Measurements from ENCODE around the gene DPP10.
"Not testable (repeated sequence)": the region's sequence is repeated elsewhere in the genome, so short reads cannot be mapped to it uniquely, and the experiment has no call there.

DPP10 gene

GRCh38 chr2:115305712-115306111, 863.3 kb downstream of the DPP10 start:
- DNase-seq = no peak

DNA sequence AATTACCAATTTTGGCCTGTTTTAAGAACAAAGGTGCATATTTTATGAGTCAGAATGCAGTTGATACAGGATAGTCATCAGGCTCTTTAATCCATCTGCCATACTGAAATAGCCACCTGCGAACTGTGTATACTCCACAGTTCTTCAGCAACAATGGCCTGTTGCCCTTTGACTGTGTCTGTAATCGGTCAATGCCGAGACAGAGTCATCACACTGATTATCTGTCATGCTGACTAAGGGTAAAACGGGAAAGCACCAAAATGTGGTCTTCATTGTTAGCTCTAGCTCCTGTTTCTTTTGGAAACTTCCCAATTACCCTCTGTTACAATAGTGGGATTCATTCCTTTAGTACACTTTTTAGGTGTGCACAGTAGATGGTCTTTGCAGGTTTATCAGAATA, 871.7 kb downstream of the DPP10 start:
- DNase-seq = no peak

DNA sequence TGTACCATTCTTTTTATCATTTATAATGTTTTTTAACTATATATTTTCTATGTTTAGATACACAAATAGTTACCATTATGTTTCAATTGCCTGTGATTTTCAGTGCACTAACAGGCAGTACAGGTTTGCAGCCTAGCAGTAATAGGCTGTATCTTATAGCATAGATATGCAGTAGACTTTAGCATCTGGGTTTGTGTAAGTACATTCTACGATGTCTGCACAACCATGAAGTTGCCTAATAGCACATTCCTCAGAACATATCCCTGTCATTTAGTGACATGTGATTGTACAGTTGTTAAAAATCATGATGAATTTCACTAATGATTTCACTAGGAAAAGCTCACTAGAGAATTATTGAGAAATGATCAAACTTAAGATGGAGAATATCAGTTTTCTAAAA, 884.6 kb downstream of the DPP10 start:
- no peak for DNase-seq

- DNase-seq = no peak
Measured at GRCh38 chr2:115359550-115359949, 917.1 kb downstream of the DPP10 start.

DNA sequence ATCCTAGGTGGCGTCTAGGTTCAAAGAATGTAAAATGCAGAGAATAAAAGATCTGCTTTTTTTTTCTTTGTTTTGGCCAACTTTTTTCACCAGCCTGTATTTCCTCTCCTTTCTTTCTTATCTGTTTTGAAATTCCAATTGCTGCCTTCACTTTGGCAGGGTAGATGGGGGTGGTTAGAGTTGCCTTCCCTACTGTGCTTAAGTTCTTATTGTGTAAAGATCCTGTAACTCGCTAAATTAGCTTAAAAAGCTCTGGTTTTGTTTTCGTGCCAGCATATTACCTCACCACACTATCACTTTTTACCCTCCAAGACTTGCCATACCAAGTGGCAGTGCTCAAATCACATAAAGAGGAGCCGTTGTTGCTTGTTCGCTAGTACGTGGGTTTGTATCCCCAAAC, 921.7 kb downstream of the DPP10 start:
- DNase-seq = no peak

GRCh38 chr2:115369400-115369799, 927.0 kb downstream of the DPP10 start:
- no peak for DNase-seq

DNA sequence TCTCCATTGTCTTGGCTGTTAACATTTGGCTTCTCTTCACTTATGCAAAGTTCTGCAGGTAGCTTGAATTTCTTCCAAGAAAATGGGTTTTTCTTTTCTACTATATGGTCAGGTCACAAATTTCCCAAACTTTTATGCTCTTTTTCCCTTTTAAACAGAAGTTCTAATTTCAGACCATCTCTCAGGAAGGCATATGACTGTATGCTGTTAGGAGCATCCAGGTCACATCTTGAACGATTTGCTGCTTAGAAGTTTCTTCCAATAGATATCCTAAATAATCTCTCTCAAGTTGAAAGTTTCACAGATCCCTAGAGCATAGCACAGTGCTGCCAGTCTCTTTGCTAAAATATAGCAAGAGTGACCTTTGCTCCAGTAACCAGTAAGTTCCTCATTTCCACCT, 932.5 kb downstream of the DPP10 start:
- DNase-seq = no peak

- no peak for DNase-seq
Measured at GRCh38 chr2:115384399-115384798, 942.0 kb downstream of the DPP10 start.

GRCh38 chr2:115386465-115386864, 944.0 kb downstream of the DPP10 start:
- no peak for DNase-seq

DNA sequence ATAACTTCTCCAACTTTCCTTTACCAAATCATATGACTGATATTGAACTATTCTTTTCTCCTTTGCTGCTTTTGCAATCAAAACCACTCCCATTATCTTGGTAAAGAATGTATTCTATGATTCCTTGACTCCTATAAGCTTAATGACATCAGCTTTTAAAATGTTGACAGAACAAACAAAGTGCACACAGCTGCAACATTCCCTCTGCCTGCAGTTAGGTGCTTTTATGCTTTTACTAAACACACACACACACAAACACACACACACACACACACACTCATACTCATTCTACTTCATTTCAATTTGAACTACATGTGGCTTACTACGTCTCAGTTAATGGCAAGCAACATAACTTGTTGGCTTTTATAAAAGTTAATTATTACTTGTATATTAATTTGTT, 946.6 kb downstream of the DPP10 start:
- no peak for DNase-seq

DNA sequence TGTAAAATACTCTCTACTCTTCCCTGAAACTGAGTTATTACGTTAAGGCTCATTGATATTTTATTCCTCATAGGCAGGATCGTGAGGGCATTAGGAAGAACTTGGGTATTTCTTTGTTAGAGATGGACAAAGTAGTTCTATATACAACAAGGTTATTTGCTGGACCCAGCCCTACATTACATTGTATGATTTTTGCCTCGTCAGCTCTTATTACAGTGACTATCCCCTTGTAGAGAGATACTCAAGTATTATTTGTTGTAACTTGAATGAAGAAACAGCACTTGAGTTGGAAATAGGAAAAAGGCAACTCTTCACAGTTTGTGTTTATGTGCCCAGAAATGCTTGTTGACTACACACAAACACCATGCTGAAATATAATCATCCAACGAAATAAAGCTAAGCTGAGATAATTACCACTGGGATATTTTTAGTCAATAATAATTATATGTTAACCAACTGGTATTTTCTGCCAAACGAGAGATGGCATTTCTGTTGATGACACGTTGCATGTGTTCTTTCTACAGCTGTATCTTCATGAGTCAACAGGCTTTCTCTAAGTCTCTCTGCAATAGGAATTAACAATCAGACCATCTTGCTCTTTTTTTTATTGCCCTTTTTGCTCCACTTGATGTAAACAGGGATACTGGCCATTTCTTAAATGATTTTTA, 947.6 kb downstream of the DPP10 start:
- DNase-seq = no peak

DNA sequence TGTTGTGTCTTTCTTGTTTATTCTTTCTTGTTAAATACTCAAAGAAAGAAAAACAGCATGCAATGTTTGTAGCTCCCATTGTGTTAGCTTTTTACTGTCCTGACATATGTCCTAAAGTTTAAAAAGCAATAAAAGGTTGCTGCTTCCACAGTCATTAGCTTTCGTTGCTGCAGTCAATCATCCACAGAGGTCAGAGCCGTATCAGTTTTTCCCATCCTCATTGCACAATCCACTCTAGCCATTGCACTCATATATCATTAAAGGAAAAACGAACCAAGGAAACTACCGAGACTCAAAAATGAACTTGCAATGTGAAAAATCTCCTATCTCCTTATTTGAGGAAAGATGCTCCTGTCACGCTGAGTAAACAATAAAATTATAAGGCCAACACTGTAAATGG, 954.1 kb downstream of the DPP10 start:
- no peak for DNase-seq

DNA sequence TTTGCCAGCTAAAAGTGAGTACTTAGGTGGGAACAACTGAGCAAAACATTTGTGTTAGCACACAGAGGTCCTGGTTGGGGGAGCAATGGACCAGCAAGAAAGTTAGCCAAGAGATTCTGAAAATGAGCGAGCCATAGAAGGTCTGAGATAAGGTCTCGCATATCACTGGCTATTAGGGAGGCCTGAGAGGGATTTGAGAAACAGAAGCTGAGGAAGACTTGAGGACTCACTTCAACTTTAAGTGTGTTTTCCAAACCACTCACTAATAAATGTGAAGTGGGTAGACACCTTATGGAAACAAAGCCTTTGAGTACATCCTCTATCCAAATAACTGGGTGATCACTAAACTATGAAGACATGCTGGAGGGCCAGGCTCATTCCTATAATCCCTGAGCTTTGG, 958.5 kb downstream of the DPP10 start:
- DNase-seq = no peak

DNA sequence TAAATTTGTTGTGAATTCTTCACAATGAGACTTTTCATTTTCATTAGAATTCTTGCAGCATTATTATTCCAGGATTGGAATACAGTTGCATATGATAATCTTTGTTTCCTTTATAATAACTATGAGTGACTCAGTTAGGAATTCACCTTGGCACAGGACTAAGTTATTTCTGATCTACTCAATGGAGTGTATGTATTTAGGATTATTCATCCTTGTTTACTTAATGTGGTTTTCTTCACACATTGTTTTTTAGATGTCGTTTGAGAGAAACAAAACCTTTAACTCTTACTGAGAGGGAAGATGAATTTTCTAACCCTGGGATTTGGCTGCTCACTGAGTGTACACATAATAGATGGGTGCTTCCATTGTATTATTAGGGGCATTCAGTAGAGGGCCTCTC, 970.1 kb downstream of the DPP10 start:
- no peak for DNase-seq

- no peak for DNase-seq
Measured at GRCh38 chr2:115413791-115414190, 971.4 kb downstream of the DPP10 start.

GRCh38 chr2:115414466-115414865, 972.0 kb downstream of the DPP10 start:
- no peak for DNase-seq

DNA sequence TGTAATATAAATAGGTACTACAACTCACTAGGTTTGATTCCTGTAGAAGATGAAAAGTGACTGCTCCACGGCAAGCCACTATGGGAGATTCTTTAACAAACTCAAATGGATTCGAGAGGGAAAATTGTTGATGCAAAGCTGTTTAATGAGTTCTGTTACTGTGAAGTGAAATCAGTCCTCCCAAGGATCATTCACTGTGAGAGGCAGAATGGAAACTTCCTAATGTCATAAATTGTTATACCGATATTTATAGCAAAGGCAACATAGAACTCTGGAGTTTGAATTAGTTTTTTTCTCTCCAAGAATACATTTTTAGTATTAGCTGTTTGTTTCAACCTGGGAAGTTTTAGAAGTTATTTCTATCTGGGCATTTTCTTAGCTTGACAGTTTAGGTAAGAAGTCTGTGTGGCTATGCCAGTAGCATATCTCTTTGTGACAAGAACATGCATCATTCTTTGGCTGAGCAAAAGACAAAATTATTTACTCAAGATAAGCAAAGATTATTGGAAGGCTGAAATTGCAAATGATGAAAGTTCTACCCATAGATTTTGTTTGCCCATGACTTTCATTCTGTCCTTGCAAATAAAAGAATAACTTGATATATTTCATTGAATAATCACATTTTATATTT, 979.7 kb downstream of the DPP10 start:
- no peak for DNase-seq

DNA sequence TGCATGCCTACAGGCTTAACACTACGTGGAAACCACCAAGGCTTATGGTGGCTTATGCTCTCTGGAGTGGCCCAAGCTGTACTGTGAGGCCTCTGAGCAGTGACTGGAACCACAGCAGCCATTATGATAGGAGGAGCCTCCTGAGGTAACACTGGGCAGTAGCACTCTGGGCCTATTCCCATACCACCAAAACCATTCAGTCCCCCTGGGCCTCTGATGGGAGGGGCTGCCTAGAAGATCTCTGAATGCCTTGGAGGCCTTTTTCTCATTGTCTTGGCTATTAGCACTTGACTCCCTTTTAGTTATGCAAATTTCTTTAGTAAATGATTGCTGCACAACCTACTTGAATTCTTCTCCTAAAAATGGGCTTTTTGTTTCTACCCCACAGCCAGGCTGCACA, 985.0 kb downstream of the DPP10 start:
- DNase-seq = no peak

DNA sequence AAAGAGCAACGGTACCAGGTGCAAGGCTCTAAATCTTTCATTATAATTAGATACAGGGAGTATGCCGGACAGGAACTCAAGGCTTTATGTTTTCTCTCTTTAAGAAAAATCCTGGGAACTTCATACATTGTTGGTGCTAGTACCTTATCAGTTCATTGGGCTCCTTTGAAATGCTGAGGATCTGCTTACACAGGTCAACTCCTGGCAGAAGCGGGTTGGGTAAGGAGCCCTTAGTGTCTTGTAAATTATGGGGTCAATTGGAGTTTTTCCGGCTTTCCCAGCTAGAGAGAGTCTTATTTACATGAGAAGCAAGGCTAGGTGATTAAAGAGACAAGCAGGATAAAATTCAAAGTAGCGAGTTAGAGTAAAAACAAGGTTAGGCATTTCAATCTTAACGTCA, 998.3 kb downstream of the DPP10 start:
- DNase-seq = not testable (repeated sequence)

DNA sequence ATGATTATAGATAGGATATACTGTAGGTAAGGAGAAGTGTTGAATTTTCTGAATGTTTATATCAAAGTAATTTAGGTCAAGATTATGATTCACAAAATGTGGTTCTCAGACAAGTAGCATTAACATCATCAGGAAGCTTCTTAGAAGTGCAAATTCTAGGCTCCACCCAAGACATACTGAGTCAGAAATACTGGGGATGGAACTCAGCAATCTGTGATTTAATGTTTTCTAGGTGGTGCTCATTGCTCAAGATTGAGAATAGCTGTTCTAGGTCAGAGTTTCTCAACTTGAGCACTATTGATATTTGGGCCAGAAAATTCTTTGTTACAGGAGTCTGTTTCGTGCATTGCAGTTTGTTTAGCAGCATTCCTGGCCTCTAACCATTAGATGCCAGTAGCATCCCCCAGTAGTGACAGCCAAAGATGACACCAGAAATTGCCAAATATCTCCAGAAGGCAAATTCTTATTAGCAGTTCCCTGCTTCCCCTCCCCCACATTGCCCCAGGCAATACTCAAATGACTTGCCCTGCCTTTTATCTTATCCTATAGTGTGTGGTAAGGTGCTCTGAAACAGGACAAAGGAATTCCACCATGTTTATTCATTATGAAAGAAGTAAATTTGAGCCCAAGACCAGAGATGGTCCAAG, 1001.2 kb downstream of the DPP10 start:
- no peak for DNase-seq

DNA sequence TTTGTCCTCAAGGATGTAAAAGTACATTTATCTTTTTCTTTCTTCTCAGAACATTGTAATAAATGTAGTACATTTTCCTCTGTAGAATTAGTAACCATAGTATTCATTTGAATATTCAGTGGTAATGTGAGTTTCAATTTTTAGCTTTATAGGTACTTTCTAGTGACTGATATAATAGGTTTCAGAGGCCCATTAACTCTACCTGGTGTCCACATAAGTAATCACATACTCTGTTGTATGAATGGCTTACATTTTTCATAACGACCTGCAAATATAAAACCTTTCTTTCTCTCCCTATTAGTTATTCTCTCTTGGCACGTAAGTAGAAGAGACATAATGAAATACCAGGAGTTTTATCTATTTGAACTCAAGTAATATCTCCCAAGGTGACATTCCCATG, 1017.6 kb downstream of the DPP10 start:
- DNase-seq = no peak

DNA sequence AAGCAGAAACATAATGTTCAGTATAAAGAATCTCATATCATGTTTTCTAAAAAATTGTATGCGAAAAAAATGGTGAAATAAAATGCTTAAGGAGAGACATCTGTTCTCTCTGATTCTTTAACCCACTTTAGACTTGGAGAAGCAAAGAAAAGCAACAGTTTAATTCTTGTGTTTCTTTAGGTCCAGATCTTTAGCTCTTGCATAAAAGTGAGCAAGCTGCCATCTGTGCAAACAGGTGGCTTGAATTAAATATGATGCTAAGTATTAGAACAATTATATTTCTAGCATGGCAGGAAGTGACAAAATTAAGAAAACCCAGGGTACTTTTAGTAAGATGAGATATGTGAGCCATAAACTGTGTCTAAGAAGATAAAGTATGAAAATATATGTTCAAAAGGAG, 1038.3 kb downstream of the DPP10 start:
- DNase-seq = no peak

DNA sequence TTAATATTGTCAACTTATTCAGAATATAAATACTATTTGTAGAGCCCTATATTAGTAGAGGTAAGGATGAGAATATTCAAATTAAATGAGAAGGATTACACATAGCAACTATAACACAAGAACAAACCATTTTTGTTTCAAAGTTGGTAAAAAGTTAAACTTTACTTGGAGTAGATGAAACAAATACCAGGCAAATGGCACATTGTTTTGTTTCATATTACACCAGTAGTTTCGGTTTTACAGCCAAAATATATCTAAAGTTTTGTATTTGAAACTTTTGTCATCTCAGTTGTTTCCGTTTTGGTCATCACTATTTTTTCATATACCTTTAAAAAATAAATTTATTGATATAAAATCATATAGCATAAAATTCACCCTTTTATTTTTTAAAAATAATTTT, 1039.4 kb downstream of the DPP10 start:
- DNase-seq = no peak

GRCh38 chr2:115483666-115484065, 1041.2 kb downstream of the DPP10 start:
- DNase-seq = no peak

- no peak for DNase-seq
Measured at GRCh38 chr2:115484486-115484885, 1042.0 kb downstream of the DPP10 start.

All from NK-92 treated with Interleukin-12 subunit alpha and Interleukin-12 subunit beta, amount 100 ng/mL, for 24 hours (cell line).